Measurements from ENCODE around the gene QSOX2. TPM values are rescaled to one million over a fixed set of nuclear protein-coding genes. Genes with fewer than 3 reads are reported as not detected.

Gene QSOX2
- total RNA-seq, 2 experiments from 2014 or later, result 50.0 to 57.5 TPM

- Histone ChIP-seq H3K27ac (ENCODE audit: low read depth, low read length, poor library complexity, severe bottlenecking) (no peak overlapping the region), H3K36me3 (ENCODE audit: insufficient read depth, low read length) (peaks cover 17% of the 10 kb centered on the region; the same call in 1 of the 2 replicates), H3K79me2 (ENCODE audit: insufficient read depth, low read depth, low read length) (peaks cover 27% of the 10 kb centered on the region), H2AFZ (ENCODE audit: low read length) (no peak overlapping the region), H3K4me1 (ENCODE audit: insufficient read depth, low read length, poor library complexity, severe bottlenecking) (peaks cover 27% of the 10 kb centered on the region), H3K4me2 (ENCODE audit: low read length) (no peak overlapping the region), H3K4me3 (ENCODE audit: low read depth, low read length, poor library complexity, severe bottlenecking) (no peak overlapping the region), H3K9me2 (ENCODE audit: insufficient read depth, low read length) (no peaks in the 10 kb centered on the region), H3K9me3 (ENCODE audit: low read length) (no peaks in the 10 kb centered on the region), H4K20me1 (ENCODE audit: insufficient read depth, low read length) (peaks cover 20% of the 10 kb centered on the region)
- BruUV-seq (replicated peaks), result no TSS peak
- POLR2A ChIA-PET, result interaction anchor here (0.6 kb wide), 1 partner anchor 134 kb away, joined by 7 read pairs; no protein-coding TSS in a partner anchor
- CTCF ChIA-PET (ENCODE audit: unreplicated experiment), result no interaction called here
- DNase-seq (ENCODE audit: low spot score), result no peak
- intact Hi-C loops (cut with micrococcal nuclease; ENCODE audit: unreplicated experiment), result no loop called here
- TF ChIP-seq, protein P1, sequence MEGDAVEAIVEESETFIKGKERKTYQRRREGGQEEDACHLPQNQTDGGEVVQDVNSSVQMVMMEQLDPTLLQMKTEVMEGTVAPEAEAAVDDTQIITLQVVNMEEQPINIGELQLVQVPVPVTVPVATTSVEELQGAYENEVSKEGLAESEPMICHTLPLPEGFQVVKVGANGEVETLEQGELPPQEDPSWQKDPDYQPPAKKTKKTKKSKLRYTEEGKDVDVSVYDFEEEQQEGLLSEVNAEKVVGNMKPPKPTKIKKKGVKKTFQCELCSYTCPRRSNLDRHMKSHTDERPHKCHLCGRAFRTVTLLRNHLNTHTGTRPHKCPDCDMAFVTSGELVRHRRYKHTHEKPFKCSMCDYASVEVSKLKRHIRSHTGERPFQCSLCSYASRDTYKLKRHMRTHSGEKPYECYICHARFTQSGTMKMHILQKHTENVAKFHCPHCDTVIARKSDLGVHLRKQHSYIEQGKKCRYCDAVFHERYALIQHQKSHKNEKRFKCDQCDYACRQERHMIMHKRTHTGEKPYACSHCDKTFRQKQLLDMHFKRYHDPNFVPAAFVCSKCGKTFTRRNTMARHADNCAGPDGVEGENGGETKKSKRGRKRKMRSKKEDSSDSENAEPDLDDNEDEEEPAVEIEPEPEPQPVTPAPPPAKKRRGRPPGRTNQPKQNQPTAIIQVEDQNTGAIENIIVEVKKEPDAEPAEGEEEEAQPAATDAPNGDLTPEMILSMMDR (conservative IDR thresholded peaks at IDR 0.05; ENCODE audit: low read length), result no peak
- TF ChIP-seq EZH2phosphoT487 (IDR thresholded peaks at IDR 0.05; ENCODE audit: borderline replicate concordance, low read depth, low read length), result no peak
Measured at GRCh38 chr9:136247551-136247916, 1.9 kb upstream of the QSOX2 start.

DNA sequence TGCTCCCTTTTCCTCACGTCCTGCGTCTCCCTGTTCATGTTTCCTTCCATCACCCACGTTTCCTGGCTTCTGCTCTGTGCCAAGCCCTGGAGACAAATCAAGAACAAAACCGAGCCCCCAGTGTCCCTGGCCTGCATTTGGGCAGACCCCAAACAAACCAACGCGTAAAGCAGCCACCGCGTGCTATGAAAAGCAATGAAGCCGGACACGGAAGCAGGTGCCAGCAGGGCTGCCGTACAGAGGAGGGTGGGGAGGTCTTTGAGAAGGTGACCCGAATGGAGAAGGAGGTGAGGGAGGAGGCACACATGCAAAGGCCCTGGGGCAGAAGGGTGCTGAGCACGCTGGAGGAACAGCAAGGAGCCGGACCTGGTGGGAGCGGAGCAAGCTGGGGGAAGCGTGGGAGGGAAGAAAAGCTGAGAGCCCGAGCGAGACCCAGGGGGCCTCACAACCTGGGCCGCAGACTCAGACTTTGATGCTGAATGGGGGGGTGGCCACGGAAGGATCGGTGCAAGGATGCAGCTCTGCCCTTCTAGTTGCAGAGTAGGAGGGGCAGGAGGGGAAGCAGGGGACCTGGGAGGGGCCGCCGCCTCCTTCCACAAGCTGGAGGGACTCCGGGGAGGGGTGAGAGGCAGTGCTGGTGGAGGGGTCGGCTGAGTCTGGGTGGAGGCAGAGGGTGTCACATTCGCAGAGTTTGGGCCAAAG, 1.4 kb upstream of the QSOX2 start:
- DNase-seq (ENCODE audit: low spot score), result no peak
- intact Hi-C loops (cut with micrococcal nuclease; ENCODE audit: unreplicated experiment), result no loop called here
- Histone ChIP-seq H3K4me2 (ENCODE audit: low read length) (no peak overlapping the region), H3K4me1 (ENCODE audit: insufficient read depth, low read length, poor library complexity, severe bottlenecking) (peaks cover 32% of the 10 kb centered on the region), H3K9me3 (ENCODE audit: low read length) (no peaks in the 10 kb centered on the region), H4K20me1 (ENCODE audit: insufficient read depth, low read length) (peaks cover 23% of the 10 kb centered on the region), H3K79me2 (ENCODE audit: insufficient read depth, low read depth, low read length) (peaks cover 32% of the 10 kb centered on the region), H3K27ac (ENCODE audit: low read depth, low read length, poor library complexity, severe bottlenecking) (no peak overlapping the region), H3K4me3 (ENCODE audit: low read depth, low read length, poor library complexity, severe bottlenecking) (no peak overlapping the region), H2AFZ (ENCODE audit: low read length) (no peak overlapping the region), H3K36me3 (ENCODE audit: insufficient read depth, low read length) (peaks cover 22% of the 10 kb centered on the region; the same call in 1 of the 2 replicates), H3K9me2 (ENCODE audit: insufficient read depth, low read length) (no peaks in the 10 kb centered on the region)
- no peak for TF ChIP-seq EZH2phosphoT487 (IDR thresholded peaks at IDR 0.05; ENCODE audit: borderline replicate concordance, low read depth, low read length)
- TF ChIP-seq, protein P1 (conservative IDR thresholded peaks at IDR 0.05; ENCODE audit: low read length), result no peak
- no TSS peak for BruUV-seq (replicated peaks)
- CTCF ChIA-PET (ENCODE audit: unreplicated experiment), result no interaction called here
- POLR2A ChIA-PET, result interaction anchor here (0.6 to 0.7 kb wide), 2 partner anchors 21 to 133 kb away, joined by 3 to 7 read pairs; no protein-coding TSS in a partner anchor

DNA sequence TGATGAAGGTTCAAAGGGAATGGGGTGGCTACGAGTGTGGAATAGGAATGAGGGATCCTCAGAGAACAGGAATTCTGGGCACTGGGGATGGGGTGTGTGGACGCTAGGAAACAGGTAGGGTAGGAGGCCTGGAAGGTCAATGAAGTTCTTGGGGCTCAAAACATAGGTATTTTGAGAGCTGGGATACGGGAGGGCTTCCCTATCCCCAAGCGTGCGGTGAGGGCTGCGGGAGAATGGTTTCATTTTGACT, 718 bp downstream of the QSOX2 start:
- ChIA-PET CTCF (ENCODE audit: unreplicated experiment) (no interaction called here), POLR2A (no interaction called here)
- TF ChIP-seq, protein P1 (conservative IDR thresholded peaks at IDR 0.05; ENCODE audit: low read length), result no peak
- TF ChIP-seq EZH2phosphoT487 (IDR thresholded peaks at IDR 0.05; ENCODE audit: borderline replicate concordance, low read depth, low read length), result no peak
- Histone ChIP-seq H3K4me3 (ENCODE audit: low read depth, low read length, poor library complexity, severe bottlenecking) (peak overlapping the region; percentile 98), H3K79me2 (ENCODE audit: insufficient read depth, low read depth, low read length) (peaks cover 53% of the 10 kb centered on the region), H4K20me1 (ENCODE audit: insufficient read depth, low read length) (peaks cover 23% of the 10 kb centered on the region), H3K9me3 (ENCODE audit: low read length) (no peaks in the 10 kb centered on the region), H2AFZ (ENCODE audit: low read length) (no peak overlapping the region), H3K36me3 (ENCODE audit: insufficient read depth, low read length) (peaks cover 35% of the 10 kb centered on the region), H3K27ac (ENCODE audit: low read depth, low read length, poor library complexity, severe bottlenecking) (peak overlapping the region; percentile 86), H3K4me1 (ENCODE audit: insufficient read depth, low read length, poor library complexity, severe bottlenecking) (peaks cover 54% of the 10 kb centered on the region), H3K9me2 (ENCODE audit: insufficient read depth, low read length) (no peaks in the 10 kb centered on the region), H3K4me2 (ENCODE audit: low read length) (peak overlapping the region; percentile 92)
- no TSS peak for BruUV-seq (replicated peaks)
- DNase-seq (ENCODE audit: low spot score), result no peak
- intact Hi-C loops (cut with micrococcal nuclease; ENCODE audit: unreplicated experiment), result loop anchor here (5.0 kb wide), 1 partner anchor 233 kb away; no protein-coding TSS in a partner anchor
